IPS DF 4.7 (cell line): Measurements from ENCODE around the gene GNPDA1.

ENCODE experiments used
- DNase-seq: peaks from one replicate; pipeline ENCODE4 v3.0.0-alpha.2; 2013; ENCODE audit warnings: low spot score; ENCODE audit errors: extremely low read depth

Gene GNPDA1

DNA sequence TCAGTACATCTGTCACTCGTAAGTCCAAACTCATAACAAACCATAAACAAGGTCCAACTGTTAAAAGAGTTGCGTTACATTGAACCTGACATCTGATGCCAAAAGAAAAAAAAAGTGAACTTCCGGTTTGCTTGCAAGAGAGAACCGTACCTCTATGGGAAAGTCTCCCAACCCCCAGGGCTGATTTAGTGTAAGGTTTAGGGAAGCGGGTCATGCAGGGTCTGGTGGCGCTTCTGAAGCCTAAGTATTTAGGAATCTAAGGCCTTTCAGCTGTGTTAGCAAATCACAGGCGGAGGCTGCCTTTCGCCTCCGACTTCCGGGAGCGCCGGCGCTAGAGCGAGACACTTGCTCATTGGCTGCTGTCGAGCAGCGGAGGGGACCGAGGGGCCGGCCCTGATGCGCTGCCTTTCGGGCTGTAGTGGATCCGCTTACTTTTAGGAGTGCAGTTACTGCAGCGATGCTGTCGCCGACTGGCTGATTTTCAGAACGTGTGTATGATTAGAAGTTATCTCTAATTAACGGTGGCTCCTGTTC is 12.0 kb upstream of the GNPDA1 start:
- peak; percentile 79 for DNase-seq

DNA sequence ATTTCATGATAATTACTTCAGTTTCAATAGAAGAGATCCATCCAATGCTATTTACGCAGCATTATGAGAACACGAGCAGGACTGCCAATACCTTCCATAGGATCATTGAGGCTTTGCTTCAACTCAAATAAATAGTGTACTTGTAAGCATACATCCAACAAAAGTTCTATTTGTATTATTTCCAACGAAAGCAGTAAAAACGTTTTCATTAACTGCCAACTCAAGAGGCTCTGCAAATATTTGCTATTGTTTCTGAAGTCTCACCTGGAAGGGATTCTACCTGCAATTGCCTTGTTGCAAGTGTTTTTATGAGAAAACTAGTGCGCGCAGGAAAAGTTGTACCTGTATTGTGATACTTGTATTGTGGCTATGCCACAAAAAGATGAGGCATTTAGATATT is 11.0 kb upstream of the GNPDA1 start:
- DNase-seq = no peak

DNA sequence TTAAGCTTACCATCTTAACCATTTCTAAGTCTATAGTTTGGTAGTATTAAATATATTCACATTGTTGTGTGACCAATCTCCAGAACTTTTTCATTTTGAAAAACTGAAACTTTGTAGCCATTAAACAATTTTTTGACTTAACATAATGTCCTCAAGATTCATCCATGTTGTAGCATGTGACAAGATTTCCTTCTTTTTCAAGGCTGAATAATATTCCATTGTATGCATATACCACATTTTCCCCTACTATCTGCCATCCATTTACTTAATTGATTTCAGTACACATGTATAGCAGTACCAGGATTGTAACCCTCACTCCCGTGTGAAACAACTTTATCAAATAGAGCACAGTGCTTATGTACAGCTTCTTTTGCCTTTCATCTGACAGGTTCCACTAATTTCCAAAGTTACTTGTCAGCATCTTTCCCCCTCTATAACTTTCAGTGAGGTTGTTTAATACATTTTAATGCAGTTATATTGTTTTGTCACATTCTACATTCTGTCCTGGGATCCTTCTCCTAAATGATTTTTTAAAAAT is 7.4 kb upstream of the GNPDA1 start:
- DNase-seq = no peak

DNA sequence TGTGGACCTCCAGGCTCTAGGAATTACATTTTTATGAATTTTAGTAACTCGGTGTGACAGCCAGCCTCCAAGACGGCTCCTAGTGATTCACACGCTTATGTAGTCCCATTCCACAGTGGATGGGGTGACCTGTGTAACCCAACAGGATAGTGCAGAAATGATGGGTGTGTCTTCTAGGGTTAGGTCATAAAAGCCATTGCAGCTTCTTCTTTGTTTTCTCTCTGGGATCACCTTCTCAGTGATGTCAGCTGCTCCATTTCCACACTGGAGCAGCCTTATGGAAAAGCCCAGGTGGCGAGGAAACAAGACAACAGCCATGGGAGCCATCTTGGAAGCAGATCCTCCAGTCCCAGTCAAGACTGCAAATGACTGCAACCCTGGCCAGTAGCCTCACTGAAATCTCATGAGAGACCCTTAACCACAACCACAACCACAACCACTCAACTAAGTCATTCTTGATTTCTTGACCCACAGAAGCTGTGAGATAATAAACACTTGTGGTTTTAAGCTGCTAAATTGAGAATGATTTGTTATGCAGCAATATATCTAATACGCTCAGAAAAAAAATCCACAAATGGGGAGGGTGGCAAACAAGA is 5.1 kb upstream of the GNPDA1 start:
- DNase-seq = no peak

DNA sequence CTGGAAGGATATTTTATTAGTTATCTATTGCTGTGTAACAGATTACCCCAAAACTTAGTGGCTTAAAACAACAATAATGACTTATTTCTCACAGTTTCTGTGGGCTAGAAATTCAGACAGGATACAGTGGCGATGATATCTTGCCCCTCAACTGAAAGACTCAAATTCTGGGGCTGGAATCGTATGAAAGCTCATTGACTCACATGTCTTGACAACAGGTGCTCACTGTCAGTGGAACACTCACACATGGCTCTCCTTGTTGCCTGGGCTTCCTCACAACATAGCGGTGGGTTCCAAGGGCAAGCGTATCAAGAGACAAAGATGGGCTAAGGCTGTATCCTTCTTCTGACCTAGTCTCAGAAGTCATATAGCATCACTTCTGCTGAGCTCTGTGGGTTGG is 3.7 kb upstream of the GNPDA1 start:
- no peak for DNase-seq

DNA sequence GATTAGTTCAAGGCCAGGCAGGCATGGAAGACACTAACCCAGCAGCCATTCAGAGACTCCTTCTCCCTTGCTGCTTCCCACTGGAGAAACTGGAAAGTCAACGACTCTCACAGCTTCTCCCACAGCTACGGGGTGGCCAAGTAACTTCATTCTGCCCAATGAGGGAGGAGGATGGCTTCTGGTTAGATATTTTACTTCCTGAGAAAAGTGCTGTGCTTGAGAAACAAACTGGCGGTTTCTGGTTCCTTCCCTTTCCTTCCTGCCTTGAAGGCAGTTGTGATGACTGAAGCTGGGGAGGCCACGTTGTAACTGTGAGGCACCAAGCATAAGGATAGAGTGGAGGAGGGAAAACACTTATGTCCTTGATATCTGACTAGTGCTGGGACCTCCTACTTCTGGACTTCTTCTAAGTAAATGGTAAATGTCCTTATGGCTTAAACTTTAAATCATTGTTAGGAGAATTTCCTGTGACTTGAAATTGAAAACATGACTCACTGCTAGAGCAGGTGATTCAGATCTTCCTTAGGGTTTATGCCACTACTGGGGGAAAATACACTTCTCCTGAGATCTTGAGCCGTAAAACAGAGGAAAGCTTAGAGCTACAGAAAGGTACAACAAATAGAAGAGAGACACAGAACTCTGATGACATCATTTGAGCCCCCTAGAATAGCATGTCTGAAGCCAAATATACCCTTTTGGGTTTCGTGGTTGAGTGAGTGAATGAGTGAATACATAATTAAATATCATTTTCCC is 3.1 kb upstream of the GNPDA1 start:
- DNase-seq = no peak

DNA sequence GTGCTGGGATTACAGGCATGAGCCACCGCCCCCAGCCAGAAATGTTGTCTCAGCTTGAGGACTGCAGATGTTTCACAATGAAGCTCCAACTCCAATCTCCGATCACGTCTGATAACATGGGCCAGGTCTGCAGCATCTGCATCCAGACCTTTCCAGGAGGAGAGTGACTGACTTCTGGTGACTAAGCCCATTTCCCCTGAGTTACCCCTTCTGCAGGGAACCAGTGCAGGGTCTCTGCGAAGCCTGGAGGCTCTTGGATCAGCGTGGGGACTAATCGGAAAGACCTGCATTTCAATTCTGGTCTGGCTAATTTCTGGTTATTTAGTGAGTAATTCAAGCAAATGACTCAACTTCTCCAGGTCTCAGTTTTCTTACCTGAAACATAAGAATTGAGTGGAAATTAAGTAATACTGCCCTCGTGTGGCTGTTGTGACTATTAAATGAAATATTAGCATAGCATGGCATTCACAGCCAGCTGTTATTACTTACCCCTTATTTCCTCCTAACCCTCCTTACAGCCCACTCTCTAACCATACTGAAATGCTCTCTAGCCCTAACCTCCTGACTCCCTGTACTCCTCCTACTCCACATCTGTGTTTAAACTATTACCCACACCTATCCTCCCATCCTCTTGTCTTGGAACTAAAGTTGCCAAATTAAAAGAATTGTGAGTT is 2.2 kb upstream of the GNPDA1 start:
- no peak for DNase-seq

DNA sequence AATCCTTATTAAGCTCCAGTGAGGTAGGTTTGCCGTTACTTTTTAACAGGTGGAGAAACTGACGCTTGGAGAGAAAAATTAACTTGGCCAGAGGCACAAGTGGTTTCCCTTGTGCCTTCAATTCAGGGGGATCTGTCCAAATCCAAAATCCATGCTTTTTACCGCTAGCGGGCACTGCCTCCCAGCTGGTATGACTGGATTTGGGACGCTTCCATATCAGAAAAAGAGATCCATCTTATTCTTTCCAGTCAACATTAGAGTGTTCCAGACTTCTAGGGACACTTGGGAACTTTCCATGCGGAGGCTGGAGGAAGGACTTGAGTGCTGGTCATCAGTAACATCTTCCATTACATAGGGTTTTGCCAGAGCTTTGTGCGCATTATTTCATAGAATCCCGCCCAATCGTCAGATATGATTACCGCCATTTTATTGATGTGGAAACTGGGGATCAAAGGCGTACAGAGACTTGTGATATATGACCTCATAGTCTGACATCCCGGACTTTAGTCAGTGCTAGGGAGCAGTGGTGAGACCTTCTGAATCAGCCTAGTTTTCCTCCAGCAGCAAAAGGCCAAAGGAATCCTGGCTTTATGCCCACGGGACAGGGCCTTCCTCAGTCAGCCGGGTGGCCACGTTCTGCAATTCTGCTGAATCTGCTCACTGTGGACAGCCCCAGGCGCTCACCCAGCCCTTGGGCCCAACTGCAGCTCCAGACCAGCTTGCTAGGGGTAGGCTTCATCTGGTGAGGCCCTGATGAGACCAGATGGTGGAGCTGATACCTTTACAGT is 1.1 kb upstream of the GNPDA1 start:
- no peak for DNase-seq

DNA sequence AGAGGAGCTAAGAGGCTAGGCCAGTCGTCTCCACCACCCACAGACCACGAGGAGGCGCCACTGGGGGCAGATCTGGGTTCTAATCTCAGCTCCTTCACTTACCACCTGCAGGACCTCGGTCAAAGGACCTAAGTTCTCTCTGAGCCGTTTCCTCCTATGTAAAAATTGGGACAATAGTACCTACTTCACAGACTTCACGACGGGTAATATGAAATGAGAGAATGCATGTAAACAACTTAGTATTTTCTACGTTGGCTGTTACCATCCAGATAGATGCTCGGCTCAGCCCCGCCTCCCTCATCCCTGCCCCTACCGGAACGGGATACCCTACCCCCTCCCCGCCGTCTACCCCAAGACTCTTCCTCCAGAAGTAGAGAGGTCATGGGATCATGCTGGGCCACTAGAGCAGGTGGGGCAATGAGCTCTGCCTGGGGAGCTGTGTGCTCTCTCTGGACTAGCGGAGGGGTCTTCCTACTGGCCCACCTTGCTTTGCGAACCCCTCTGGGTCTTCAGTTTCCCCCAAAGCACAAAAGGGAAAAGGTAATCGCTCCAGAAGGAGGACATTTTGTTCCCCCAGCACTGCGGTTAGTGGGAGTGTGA is 541 bp downstream of the GNPDA1 start:
- no peak for DNase-seq

DNA sequence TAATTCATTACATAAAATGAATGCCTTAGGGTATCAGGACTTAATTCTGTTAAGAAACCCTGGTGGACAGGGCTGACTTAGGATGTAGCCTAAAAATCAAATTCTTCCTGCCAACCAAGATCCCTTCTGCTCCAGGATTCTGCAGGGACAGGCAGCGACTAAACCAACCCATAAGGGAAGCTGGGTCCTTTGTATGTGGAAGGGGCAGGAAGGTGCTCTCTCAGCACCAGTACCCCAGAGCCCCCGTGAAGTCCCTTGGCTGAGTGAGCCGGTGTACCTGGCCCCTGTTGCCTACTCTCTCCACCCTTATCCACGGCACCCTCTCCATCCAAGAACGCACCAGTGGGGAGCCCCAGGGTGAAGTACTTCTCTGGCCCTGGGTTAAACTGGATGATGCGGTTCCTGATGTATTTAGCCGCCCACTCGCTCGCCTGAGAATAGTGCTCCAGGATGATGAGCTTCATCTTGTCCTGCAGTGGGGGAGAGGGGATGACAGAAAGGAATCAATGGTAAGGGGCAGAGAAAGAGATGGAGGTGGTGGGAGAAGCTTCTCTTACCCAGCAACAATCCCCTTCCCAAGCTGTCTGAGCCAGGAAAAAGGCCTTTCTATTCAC is 1.1 kb downstream of the GNPDA1 start:
- DNase-seq = no peak

DNA sequence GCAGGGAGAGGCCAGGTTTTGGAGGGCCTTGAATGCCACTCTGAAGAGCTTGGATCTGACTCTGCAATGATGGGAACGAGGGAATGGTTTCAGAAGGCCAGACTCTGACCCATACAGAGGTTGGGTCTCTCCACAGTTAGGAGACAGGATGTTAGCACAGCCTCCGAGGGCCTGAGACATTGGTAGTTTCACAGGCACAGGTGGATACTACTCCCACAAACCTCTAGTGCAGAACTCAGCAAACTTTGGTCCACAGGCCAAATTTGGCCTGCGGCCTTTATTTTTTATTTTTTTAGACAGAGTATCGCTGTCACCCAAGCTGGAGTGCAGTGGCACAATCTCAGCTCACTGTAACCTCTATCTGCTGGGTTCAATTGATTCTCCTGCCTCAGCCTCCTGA is 2.9 kb downstream of the GNPDA1 start:
- no peak for DNase-seq

DNA sequence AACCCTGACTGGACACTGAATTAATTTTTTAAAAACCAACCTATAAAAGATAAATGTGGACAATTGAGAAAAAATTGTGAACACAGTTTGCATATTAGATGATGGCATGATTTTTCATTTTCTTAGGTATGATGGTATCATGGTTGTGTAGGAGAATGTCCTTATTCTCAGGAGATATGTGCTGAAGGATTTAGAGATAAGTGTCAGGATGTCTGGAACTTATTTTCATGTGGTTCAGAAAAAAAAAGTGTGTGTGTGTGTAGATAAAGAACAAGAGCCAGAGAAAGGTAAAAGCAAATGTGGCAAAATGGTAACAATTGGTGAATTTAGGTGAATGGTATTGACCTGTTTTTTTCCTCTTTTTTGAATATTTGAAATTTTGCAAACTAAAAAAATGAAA is 4.0 kb downstream of the GNPDA1 start:
- DNase-seq = no peak

DNA sequence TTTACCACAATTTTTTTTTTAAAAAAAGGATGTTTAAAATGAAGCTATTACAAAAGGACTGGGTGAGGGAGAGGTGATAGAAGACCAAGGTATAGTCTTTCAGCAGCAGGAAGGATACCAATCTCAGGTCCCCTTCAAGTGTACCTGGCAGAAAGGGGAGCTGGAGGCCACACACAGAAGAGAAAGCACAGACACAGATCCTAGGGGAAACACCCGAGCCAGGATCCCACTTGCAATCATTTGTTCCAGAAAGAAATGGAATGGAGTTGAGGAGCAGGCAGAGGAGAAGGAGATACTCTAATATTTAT is 5.6 kb downstream of the GNPDA1 start:
- no peak for DNase-seq

DNA sequence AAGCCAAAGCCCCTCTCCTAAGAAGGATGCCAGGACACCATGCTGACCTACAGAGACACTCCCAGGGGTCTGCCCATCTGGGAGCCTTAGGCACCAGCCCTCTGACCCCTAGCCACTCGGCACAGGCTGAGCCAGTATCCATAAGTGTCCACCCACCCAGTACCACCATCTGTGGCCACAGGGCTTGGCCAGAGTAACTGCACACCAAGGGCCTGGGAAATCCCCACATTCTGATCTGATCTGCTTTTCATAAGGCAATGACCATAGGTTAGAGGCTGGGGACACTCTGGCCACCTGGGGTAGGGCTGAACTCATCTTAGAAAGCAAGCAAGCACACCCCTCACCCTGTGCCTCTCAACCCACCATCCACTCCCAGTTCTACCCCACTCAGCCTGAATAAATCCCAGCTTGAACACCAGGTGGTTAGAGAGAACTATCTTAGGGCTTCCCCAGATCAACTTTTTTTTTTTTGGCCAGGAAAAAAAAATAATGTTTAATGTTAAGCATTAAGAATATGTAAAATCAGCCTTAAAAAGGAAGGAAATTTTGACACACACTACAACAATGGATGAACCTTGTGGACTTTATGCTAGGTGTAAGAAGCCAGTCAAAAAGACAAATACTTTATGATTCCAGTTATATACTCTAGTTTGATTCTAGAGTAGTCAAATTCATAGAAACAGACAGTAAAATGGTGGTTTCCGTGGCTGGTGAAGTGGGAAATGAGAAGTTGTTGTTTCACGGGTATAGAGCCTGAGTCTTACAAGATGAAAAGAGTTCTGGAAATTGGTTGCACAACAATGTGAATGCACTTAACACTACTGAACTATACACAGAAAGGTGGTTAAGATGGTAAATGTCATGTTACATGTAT is 6.2 kb downstream of the GNPDA1 start:
- DNase-seq = no peak

DNA sequence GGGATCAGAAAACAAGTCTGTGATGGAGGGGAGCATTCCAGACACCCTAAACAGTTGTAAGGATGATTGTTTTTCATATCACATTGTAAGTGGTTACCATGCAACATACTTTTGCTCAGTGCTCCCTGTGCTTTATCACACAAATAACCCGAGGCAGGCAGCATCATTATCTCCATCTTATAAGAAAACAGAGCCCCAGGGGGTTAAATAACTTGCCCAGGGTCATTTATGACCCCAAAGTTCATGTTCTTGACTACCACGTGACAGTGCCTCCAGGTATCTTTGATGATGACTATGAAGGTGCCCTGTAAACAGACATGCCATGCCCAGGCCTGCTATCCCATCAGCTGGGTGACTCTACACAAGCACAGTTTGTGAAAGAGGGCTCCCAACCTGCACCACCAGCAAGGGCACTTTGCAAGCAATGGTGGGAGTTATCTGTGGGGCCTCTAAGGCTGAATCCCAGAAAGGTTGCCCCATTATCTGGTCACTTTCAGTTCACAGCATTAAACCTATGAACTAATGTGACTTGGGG is 9.5 kb downstream of the GNPDA1 start:
- DNase-seq = no peak

DNA sequence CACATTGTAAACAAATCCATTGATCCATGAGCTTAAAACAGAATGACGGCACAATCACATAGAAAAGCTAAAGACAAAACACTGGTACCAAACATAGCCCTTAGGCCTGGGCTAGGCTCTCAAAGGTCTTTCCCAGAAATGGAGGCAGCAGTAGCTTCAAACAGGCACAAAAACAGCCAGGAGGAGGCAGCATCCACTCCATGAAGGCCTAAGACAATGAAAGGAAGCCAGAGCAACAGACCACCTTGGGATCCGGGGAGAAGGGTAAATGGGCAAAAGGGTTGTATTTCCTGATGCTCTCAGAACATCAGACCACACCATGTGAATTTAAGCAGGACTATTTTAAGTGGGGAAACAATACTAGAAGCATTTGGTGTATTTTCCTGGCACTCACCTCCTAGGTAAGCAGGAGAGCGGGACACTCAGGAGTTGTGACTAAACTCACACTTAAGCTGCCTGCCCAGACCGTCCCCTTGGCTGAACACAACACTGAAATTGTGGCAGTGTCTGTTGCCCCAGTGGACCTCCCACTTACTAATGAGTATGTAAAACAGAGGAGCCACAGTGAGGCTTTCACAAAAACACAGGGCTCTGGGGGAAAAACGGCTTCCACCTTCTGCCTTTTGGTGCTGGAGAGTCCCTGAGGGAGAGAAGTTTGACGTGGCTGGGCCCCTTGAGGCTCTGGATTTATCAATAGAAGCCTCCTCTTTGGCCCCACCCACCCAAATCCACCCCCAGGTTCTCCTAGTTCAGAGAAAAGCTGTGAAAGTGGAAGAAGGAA is 11.9 kb downstream of the GNPDA1 start:
- no peak for DNase-seq

DNA sequence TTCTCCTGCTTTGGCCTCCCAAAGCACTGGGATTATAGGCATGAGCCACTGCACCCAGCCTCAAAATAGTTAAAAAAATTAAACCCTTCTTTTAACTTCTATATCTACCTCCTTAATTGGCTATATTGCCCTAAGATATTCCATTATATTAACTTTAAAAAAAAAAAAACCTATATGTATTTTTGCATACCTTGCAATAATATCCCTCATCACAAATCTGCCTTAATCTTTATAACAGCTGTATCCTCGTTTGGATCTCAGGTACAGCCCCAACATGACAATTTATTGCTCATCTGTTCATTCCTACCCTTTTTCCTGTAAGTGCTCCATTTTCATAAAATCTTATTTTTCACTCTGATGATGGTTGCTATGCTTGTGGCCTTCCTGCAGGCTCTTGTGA is 12.7 kb downstream of the GNPDA1 start:
- no peak for DNase-seq

DNA sequence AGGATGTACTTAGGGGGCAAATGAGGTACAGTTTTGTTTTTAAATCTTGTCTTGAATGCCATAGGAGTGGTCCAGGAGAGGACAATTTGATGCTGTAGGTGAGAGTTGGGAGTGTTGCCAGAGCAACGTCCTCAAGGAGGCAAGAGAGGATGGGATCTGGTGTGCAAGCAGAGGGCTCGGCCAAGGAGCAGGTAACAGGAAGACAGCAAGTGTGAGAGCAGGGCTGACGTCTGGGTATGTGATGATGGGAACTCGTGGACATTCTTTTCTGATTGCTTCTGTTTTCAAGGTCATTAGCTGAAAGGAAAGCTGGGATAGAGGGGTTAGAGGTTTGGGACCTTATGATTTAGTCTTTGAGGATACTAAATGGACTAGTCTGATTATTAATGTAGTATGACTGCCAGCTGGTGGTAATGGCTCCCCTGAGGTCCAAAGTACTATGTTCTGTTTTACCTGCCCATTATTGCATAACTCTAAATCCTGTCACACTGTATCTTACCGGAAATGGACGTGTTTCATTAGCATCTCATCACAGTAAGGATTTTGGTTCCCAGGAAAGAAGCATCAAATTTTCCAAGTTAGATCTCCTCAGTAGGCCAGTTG is 15.4 kb downstream of the GNPDA1 start:
- DNase-seq = no peak
